HG02571 (cell line): ENCODE data around the gene CCDC136.

Source experiments
- ATAC-seq: cut with Tn5 transposase; IDR thresholded peaks from one replicate; pipeline ENCODE4 v1.9.1; 2021; ENCODE audit warnings: mild to moderate bottlenecking, moderate library complexity; ENCODE audit not compliant: unreplicated experiment

Gene CCDC136

DNA sequence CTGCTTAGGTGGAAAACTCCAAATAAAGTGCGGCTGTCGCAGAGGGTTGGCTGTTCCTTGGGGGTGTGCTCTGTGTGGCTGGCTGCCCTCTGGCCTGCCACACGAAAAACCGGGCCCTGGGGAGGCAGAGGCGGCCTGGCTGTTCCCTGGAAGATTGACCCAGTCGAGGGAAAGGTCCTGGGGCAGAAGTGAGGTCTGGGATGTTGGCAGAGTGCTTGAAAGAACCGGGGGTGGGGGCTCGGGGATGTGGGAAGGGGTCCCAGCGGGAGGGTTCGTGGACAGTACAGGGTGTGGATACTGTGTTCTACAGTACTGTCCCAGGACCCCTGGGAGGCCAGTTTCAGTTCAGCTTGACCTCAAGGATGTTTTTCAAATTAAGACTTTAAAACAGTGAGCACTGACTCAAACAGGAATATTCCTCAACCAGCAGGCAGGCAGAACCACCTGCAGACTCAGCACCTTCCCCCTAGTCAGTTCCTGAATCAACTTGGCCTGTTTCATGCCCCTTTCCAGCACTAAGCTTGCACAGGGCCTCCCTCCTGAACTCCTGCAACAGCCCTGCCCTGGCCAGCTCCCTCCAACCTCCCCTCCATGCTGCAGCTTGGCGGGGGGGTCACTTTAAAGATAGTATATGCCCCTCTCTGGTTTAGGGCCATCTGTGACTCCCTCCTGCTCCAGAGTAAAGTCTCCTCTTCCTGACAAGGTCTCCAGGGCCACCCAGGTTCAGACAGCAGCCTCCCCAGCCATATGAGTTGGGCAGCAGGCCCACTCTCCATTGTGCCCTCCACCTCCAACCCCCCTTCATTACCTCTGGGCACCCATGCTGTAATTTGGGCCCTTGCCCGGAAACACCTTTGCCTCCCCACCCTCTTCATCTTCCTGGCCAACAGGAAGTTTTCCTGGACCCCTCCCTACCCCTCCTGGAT lies 67.7 kb downstream of the CCDC136 start:
- ATAC-seq, result no peak

- ATAC-seq, result no peak
Measured at GRCh38 chr7:128860158-128861073, 68.6 kb downstream of the CCDC136 start.

DNA sequence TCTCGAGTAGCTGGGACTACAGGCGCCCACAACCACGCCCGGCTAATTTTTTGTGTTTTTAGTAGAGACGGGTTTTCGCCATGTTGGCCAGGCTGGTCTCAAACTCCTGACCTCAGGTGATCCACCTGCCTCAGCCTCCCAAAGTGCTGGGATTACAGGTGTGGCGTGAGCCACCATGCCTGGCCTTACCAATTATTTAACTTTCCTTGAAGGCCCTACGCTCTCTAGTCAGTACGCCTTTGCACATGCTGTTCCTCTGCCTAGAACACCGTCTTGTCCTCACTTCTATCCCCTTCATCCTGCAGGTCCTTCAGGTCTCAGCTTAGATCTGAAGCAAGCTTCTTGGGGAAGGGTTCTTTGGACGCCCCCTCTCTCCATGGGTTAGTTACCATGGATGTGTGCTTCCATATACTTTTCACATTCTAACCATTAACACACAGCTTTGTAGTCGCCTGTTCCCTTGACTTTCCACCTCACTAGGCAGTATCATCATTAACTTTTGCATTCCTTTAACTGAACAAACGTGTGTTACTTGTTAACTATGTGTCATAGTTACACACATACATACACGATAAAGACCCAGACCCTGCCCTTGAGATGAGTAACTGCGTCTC lies 70.3 kb downstream of the CCDC136 start:
- no peak for ATAC-seq

DNA sequence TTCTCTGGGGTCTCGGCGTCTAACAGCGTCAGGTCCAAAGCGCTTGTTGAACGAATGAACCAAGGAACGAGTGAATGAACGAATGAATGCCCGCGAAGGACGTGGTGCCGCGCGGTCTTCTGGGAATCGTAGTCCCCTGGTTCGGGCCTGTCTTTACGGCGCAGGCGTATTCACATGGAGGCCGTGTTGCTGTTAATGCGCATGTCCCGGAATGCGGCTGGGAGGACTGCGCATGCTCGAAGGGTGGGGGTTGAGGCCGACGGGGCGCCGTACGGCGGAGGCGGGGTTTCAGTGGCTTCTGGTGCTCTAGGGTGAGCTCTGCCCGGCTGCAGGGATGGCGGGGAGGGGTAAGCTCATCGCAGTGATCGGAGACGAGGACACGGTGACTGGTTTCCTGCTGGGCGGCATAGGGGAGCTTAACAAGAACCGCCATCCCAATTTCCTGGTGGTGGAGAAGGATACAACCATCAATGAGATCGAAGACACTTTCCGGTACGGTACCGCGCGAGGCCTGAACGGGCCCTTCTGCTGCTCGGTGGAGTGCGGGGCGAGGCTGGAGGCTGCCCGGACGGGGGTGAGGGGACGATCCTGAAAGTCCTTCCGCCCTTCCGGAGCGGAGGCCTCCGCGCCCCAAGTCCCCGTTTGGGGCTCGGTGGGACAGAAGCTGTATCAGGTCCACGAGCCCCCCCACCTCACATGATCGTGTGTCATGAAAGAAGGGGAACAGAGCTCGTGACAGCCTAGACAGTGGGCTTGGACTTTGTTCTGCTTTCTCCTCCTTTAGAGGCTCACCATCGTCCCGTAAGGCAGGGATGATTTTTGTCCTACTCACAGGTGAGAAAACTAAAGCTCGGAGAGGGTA lies 71.0 kb downstream of the CCDC136 start, which contains the start of gene ATP6V1F:
TSS of gene ATP6V1F (plus strand) at position 286 of the 862 bp plus-strand sequence. CDS start at position 335, 49 bp downstream.
- peak; percentile 86 for ATAC-seq

DNA sequence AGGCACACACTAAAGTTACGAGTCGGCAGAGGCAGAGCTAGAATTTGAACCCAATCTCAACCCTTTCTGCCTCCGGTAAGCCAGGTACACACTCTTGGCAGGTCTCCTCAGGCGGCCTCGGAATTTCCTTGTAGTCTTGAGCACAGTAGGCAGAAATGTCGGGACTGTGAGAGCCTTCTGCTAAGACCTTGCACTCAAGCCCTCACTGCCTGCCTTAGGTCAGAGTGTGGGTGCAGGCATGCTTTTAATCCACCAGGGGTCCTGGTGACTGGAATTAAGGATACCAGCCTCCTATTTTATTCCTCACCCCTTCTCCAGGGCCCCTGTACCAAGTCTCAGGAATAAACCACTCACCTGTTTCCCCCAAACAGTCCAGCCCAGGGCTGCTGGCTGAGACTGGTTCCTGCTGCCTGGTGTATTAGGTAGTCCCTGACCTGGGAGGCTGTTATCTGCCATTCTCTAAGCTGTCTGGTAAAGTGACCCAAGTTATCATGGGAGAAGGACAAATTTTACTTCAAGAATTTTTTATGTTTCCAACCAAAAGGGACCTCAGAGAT lies 71.7 kb downstream of the CCDC136 start:
- peak; percentile 30 for ATAC-seq

DNA sequence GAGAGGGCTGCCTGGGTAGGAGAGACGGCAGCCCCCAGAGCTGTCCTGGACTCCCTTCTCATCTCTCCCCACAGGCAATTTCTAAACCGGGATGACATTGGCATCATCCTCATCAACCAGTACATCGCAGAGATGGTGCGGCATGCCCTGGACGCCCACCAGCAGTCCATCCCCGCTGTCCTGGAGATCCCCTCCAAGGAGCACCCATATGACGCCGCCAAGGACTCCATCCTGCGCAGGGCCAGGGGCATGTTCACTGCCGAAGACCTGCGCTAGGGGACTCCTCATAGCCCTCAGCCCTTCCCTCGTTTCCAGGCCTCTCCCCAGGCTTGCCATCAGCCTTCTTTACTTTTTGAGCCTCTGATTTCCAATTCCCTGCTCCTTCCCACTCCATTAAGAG lies 73.5 kb downstream of the CCDC136 start:
- no peak for ATAC-seq

GRCh38 chr7:128865996-128866877 lies 74.5 kb downstream of the CCDC136 start:
- ATAC-seq, result no peak

- ATAC-seq, result no peak
Measured at GRCh38 chr7:128867241-128867640, 75.5 kb downstream of the CCDC136 start.

DNA sequence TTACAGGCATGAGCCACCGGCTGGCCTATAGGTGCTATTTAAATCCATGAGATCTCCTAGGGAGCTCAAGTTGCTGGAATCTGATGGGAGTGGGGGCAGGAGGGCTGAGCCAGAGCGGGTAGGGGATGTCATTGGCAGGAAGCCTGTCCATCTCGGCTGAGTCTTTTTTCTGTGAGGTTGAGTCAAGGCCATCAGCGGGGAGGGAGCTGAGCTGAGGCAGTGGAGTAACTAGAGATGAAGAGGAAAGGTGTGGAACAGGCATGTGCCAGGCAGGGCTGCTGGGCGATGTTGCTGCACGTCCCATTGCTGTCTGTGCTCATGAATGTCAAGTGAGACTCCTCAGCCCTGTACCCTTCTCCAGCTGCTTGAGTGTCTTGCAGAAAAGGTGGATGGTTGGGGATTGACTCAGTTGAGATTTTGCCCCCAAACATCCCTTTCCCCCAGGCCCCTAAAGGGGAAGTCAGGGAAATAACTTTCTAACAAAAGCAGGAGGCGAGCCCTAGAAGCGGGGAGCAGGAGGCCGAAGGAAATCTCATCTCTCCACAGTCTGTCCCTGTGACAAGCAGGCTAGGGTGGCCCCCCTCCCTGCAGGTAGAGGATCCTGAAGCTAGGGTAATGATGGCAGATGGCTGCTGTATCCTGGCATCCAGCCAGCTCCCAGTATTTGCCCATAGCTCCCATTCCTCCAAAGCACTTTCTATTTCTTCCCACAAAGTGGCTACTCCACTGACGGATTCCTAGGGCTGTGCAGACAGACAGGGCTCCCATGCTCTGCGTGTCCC lies 76.3 kb downstream of the CCDC136 start:
- no peak for ATAC-seq

- no peak for ATAC-seq
Measured at GRCh38 chr7:128868624-128869137, 76.9 kb downstream of the CCDC136 start.

DNA sequence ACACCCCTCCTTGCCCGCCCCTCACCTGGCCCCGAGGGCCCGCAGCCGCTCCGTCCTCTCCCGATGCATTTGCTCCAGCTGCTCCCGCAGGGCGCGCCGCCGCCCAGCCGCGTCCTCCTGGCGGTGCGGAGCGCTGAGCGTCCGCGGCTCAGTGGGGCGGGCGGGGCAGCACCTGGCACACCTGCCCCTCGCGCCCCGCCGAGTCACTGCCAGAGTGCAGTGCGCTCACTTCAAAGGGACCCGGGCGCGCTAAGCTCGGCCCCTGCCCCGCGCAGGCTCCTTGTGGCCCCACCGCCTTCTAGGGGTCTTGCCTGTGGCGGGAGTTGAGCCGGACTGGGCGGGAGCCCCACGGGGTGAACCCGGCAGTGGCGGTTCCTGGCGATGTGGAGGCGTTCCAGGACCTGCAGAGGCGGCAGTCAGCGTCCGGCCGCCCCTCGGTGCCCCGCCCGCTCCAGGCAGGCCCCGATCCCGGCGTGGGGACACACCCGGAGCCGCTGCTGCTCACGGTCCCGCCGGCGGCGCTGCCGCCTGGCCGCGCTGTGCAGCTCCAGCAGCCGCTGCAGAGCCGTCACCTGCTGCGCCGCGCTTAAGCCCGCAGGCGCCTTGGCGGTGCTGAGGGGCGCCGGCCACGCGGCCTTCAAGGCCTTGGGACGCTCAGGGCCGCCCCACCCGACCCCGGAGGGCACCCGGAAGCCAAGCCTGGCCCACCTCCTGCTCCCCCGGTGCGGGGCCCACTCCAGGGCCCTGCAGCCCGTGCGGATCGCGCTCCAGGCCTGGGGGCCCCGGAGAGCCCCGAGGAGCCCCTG lies 77.6 kb downstream of the CCDC136 start:
- peak; percentile 48 for ATAC-seq

DNA sequence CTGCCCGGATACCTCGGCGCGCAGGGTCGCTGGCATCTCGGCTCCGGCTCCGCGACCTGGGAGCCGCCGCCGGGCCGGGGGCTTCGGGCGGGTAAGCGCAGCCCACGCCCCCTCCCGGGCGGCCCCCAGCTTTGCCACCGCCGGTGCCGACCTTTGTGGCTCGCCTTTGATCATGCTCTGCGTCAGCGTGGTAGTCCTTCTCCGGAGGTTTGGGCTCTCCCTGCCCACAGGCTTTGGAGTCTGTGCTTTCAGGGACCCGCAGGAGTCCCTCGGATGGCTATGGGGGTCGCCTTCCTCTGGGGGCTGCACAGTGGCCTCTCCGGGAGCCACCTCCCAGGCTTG lies 78.1 kb downstream of the CCDC136 start:
- ATAC-seq, result no peak

DNA sequence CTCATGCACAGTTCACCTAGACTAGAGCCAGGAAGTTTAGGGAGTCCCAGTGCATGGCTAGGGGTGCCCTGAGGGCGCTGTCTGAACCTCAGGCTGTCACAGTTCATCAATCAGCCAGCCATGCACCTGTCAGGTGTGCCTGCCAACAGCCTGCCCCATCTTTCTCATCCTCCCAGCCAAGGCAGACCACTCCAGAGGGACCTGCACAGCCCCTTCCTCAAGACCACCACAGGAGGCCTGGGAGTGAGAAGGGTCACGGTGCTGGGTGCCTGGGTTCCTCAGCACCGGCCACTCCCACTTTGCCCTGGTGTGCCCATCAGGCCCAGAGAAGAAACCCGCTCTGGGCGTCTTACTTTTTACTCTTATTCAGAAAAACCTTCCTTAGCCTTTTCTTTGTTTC lies 79.3 kb downstream of the CCDC136 start:
- ATAC-seq, result no peak
